ENCODE results near the gene ABCA13.

ABCA13 gene

GRCh38 chr7:48207155-48207675 is 36.0 kb downstream of the ABCA13 start:
- Histone ChIP-seq H3K36me3 (ENCODE audit: insufficient read depth, low read length) (no peaks in the 10 kb centered on the region), H3K4me2 (ENCODE audit: low read length) (no peak overlapping the region), H3K4me3 (ENCODE audit: low read length) (no peak overlapping the region), H3K9ac (ENCODE audit: low read depth, low read length) (no peak overlapping the region), H3K9me3 (replicated peaks; ENCODE audit: low read length) (no peaks in the 10 kb centered on the region), H3K27me3 (ENCODE audit: control insufficient read depth, insufficient read depth, low read length) (no peaks in the 10 kb centered on the region), H3K4me1 (ENCODE audit: control insufficient read depth, insufficient read depth, low read length) (no peaks in the 10 kb centered on the region)

- Histone ChIP-seq H3K36me3 (ENCODE audit: insufficient read depth, low read length) (no peaks in the 10 kb centered on the region), H3K27me3 (ENCODE audit: control insufficient read depth, insufficient read depth, low read length) (no peaks in the 10 kb centered on the region), H3K4me3 (ENCODE audit: low read length) (no peak overlapping the region), H3K4me1 (ENCODE audit: control insufficient read depth, insufficient read depth, low read length) (no peaks in the 10 kb centered on the region), H3K4me2 (ENCODE audit: low read length) (no peak overlapping the region), H3K9ac (ENCODE audit: low read depth, low read length) (no peak overlapping the region), H3K9me3 (replicated peaks; ENCODE audit: low read length) (no peaks in the 10 kb centered on the region)
Measured at GRCh38 chr7:48209004-48209600, 37.8 kb downstream of the ABCA13 start.

GRCh38 chr7:48213226-48213625 is 42.0 kb downstream of the ABCA13 start:
- Histone ChIP-seq H3K4me3 (ENCODE audit: low read length) (no peak overlapping the region), H3K9me3 (replicated peaks; ENCODE audit: low read length) (no peaks in the 10 kb centered on the region), H3K36me3 (ENCODE audit: insufficient read depth, low read length) (no peaks in the 10 kb centered on the region), H3K4me2 (ENCODE audit: low read length) (no peak overlapping the region), H3K4me1 (ENCODE audit: control insufficient read depth, insufficient read depth, low read length) (no peaks in the 10 kb centered on the region), H3K9ac (ENCODE audit: low read depth, low read length) (no peak overlapping the region), H3K27me3 (ENCODE audit: control insufficient read depth, insufficient read depth, low read length) (peaks cover 7% of the 10 kb centered on the region)

GRCh38 chr7:48217266-48217665 is 46.0 kb downstream of the ABCA13 start:
- Histone ChIP-seq H3K4me3 (ENCODE audit: low read length) (no peak overlapping the region), H3K9me3 (replicated peaks; ENCODE audit: low read length) (no peaks in the 10 kb centered on the region), H3K4me2 (ENCODE audit: low read length) (no peak overlapping the region), H3K36me3 (ENCODE audit: insufficient read depth, low read length) (no peaks in the 10 kb centered on the region), H3K9ac (ENCODE audit: low read depth, low read length) (no peak overlapping the region), H3K4me1 (ENCODE audit: control insufficient read depth, insufficient read depth, low read length) (no peaks in the 10 kb centered on the region), H3K27me3 (ENCODE audit: control insufficient read depth, insufficient read depth, low read length) (peaks cover 12% of the 10 kb centered on the region)

GRCh38 chr7:48217753-48218152 is 46.5 kb downstream of the ABCA13 start:
- Histone ChIP-seq H3K4me2 (ENCODE audit: low read length) (no peak overlapping the region), H3K36me3 (ENCODE audit: insufficient read depth, low read length) (no peaks in the 10 kb centered on the region), H3K9me3 (replicated peaks; ENCODE audit: low read length) (no peaks in the 10 kb centered on the region)

GRCh38 chr7:48224042-48224441 is 52.8 kb downstream of the ABCA13 start:
- Histone ChIP-seq H3K9ac (ENCODE audit: low read depth, low read length) (no peak overlapping the region), H3K4me1 (ENCODE audit: control insufficient read depth, insufficient read depth, low read length) (no peaks in the 10 kb centered on the region), H3K36me3 (ENCODE audit: insufficient read depth, low read length) (no peaks in the 10 kb centered on the region), H3K4me2 (ENCODE audit: low read length) (no peak overlapping the region), H3K27me3 (ENCODE audit: control insufficient read depth, insufficient read depth, low read length) (peaks cover 10% of the 10 kb centered on the region), H3K9me3 (replicated peaks; ENCODE audit: low read length) (no peaks in the 10 kb centered on the region), H3K4me3 (ENCODE audit: low read length) (no peak overlapping the region)

More at GRCh38 chr7:48217753-48218152, 46.5 kb downstream of the ABCA13 start:
- H3K9ac ChIP-seq (ENCODE audit: low read depth, low read length), result no peak overlapping the region
- H3K4me3 ChIP-seq (ENCODE audit: low read length), result no peak overlapping the region
- peaks cover 14% of the 10 kb centered on the region for H3K27me3 ChIP-seq (ENCODE audit: control insufficient read depth, insufficient read depth, low read length)
- H3K4me1 ChIP-seq (ENCODE audit: control insufficient read depth, insufficient read depth, low read length), result no peaks in the 10 kb centered on the region

GRCh38 chr7:48225101-48225500 is 53.8 kb downstream of the ABCA13 start:
- H3K4me2 ChIP-seq (ENCODE audit: low read length), result no peak overlapping the region
- no peak overlapping the region for H3K4me3 ChIP-seq (ENCODE audit: low read length)
- no peaks in the 10 kb centered on the region for H3K36me3 ChIP-seq (ENCODE audit: insufficient read depth, low read length)
- peaks cover 6% of the 10 kb centered on the region for H3K27me3 ChIP-seq (ENCODE audit: control insufficient read depth, insufficient read depth, low read length)
- no peaks in the 10 kb centered on the region for H3K4me1 ChIP-seq (ENCODE audit: control insufficient read depth, insufficient read depth, low read length)
- no peaks in the 10 kb centered on the region for H3K9me3 ChIP-seq (replicated peaks; ENCODE audit: low read length)
- H3K9ac ChIP-seq (ENCODE audit: low read depth, low read length), result no peak overlapping the region

- Histone ChIP-seq H3K27me3 (ENCODE audit: control insufficient read depth, insufficient read depth, low read length) (peaks cover 3% of the 10 kb centered on the region), H3K4me2 (ENCODE audit: low read length) (no peak overlapping the region), H3K4me1 (ENCODE audit: control insufficient read depth, insufficient read depth, low read length) (no peaks in the 10 kb centered on the region), H3K36me3 (ENCODE audit: insufficient read depth, low read length) (no peaks in the 10 kb centered on the region), H3K9me3 (replicated peaks; ENCODE audit: low read length) (no peaks in the 10 kb centered on the region), H3K9ac (ENCODE audit: low read depth, low read length) (no peak overlapping the region), H3K4me3 (ENCODE audit: low read length) (no peak overlapping the region)
Measured at GRCh38 chr7:48237354-48237753, 66.1 kb downstream of the ABCA13 start.

GRCh38 chr7:48242846-48243245 is 71.6 kb downstream of the ABCA13 start:
- H3K9ac ChIP-seq (ENCODE audit: low read depth, low read length), result no peak overlapping the region
- no peaks in the 10 kb centered on the region for H3K4me1 ChIP-seq (ENCODE audit: control insufficient read depth, insufficient read depth, low read length)
- no peak overlapping the region for H3K4me3 ChIP-seq (ENCODE audit: low read length)
- peaks cover 12% of the 10 kb centered on the region for H3K27me3 ChIP-seq (ENCODE audit: control insufficient read depth, insufficient read depth, low read length)
- no peak overlapping the region for H3K4me2 ChIP-seq (ENCODE audit: low read length)
- H3K36me3 ChIP-seq (ENCODE audit: insufficient read depth, low read length), result no peaks in the 10 kb centered on the region
- H3K9me3 ChIP-seq (replicated peaks; ENCODE audit: low read length), result no peaks in the 10 kb centered on the region

GRCh38 chr7:48244864-48245271 is 73.6 kb downstream of the ABCA13 start:
- Histone ChIP-seq H3K36me3 (ENCODE audit: insufficient read depth, low read length) (no peaks in the 10 kb centered on the region), H3K4me1 (ENCODE audit: control insufficient read depth, insufficient read depth, low read length) (no peaks in the 10 kb centered on the region), H3K27me3 (ENCODE audit: control insufficient read depth, insufficient read depth, low read length) (peaks cover 12% of the 10 kb centered on the region), H3K9ac (ENCODE audit: low read depth, low read length) (no peak overlapping the region), H3K9me3 (replicated peaks; ENCODE audit: low read length) (no peaks in the 10 kb centered on the region), H3K4me3 (ENCODE audit: low read length) (no peak overlapping the region), H3K4me2 (ENCODE audit: low read length) (no peak overlapping the region)

- peaks cover 9% of the 10 kb centered on the region for H3K27me3 ChIP-seq (ENCODE audit: control insufficient read depth, insufficient read depth, low read length)
- H3K9ac ChIP-seq (ENCODE audit: low read depth, low read length), result no peak overlapping the region
- H3K36me3 ChIP-seq (ENCODE audit: insufficient read depth, low read length), result no peaks in the 10 kb centered on the region
- no peaks in the 10 kb centered on the region for H3K9me3 ChIP-seq (replicated peaks; ENCODE audit: low read length)
- no peak overlapping the region for H3K4me3 ChIP-seq (ENCODE audit: low read length)
- no peak overlapping the region for H3K4me2 ChIP-seq (ENCODE audit: low read length)
- H3K4me1 ChIP-seq (ENCODE audit: control insufficient read depth, insufficient read depth, low read length), result no peaks in the 10 kb centered on the region
Measured at GRCh38 chr7:48245751-48246472, 74.7 kb downstream of the ABCA13 start.

- Histone ChIP-seq H3K9me3 (replicated peaks; ENCODE audit: low read length) (no peaks in the 10 kb centered on the region), H3K4me3 (ENCODE audit: low read length) (no peak overlapping the region), H3K9ac (ENCODE audit: low read depth, low read length) (no peak overlapping the region), H3K4me1 (ENCODE audit: control insufficient read depth, insufficient read depth, low read length) (no peaks in the 10 kb centered on the region), H3K27me3 (ENCODE audit: control insufficient read depth, insufficient read depth, low read length) (peaks cover 9% of the 10 kb centered on the region), H3K36me3 (ENCODE audit: insufficient read depth, low read length) (no peaks in the 10 kb centered on the region), H3K4me2 (ENCODE audit: low read length) (no peak overlapping the region)
Measured at GRCh38 chr7:48249166-48249565, 77.9 kb downstream of the ABCA13 start.
